ENCODE results near the gene NECAB2.

DNA sequence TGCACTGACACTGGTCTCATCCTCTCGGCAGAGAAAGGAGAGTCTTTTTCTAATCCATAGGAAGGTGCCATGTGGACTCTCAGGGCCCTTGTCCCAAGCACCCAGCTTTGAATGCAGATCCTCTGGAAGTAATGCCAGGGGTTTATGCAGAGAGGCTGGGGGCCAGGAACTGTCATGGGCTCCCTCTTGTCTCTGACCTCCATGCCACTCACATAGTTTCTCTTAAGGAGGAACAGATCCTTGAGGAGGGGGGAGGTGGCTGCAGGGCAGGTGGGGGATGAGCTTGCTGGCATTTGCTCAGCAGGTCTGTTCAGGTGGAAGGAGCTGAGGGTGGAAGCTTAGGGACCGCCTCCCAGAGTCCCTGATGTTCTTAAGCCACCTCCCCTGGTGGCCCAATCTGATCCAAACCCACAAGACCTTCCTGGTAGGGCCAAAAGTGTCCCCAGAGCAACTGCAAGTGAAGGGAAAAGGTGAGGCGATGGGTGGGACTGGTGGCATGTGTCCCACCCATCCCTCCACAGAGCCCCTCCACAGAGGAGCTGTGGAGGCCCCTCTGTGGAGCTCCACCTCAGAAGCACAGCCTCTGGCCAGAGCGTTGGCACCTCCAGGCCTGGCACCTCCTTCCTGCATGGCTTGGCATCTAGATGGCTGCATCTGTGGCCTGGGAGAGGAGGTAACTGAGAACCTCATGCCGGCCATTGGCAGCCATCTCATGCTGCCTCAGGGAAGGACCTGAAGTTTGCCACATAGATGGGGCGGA, 9.2 kb downstream of the NECAB2 start:
- TF ChIP-seq, protein P1, sequence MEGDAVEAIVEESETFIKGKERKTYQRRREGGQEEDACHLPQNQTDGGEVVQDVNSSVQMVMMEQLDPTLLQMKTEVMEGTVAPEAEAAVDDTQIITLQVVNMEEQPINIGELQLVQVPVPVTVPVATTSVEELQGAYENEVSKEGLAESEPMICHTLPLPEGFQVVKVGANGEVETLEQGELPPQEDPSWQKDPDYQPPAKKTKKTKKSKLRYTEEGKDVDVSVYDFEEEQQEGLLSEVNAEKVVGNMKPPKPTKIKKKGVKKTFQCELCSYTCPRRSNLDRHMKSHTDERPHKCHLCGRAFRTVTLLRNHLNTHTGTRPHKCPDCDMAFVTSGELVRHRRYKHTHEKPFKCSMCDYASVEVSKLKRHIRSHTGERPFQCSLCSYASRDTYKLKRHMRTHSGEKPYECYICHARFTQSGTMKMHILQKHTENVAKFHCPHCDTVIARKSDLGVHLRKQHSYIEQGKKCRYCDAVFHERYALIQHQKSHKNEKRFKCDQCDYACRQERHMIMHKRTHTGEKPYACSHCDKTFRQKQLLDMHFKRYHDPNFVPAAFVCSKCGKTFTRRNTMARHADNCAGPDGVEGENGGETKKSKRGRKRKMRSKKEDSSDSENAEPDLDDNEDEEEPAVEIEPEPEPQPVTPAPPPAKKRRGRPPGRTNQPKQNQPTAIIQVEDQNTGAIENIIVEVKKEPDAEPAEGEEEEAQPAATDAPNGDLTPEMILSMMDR (conservative IDR thresholded peaks at IDR 0.05 in 1 of 2, IDR thresholded peaks at IDR 0.05 in 1 of 2; ENCODE audit: low read depth in 1 of 2, low read length in 2 of 2), result no peak
- TF ChIP-seq EZH2 (IDR thresholded peaks at IDR 0.05; ENCODE audit: low read length, missing control alignments), result no peak

Data from fibroblast of lung (primary cell).